H9 (cell line): ENCODE measurements around the gene KDM4C. TPM values are rescaled to one million over a fixed set of nuclear protein-coding genes. Genes with fewer than 3 reads are reported as not detected.
"Not testable (repeated sequence)": the region's sequence is repeated elsewhere in the genome, so short reads cannot be mapped to it uniquely, and the experiment has no call there.

Experiments
- DNase-seq: peaks from one replicate; pipeline ENCODE4 v3.0.0-alpha.2; 2017
- H2AFZ ChIP-seq: one replicate; pipeline ENCODE4 v1.6.1; 2013; ENCODE audit warnings: mild to moderate bottlenecking, low read length, control low read depth, moderate library complexity
- H2AK5ac ChIP-seq: 2 replicates; pipeline ENCODE4 v1.6.1; 2013; ENCODE audit warnings: low read length, control low read depth, mixed read lengths; ENCODE audit not compliant: insufficient read length
- H2BK120ac ChIP-seq: one replicate; pipeline ENCODE4 v1.6.1; 2013; ENCODE audit warnings: low read depth, mild to moderate bottlenecking, low read length, control low read depth, inconsistent platforms; ENCODE audit not compliant: poor library complexity, severe bottlenecking
- H2BK12ac ChIP-seq: 2 replicates; pipeline ENCODE4 v1.6.1; 2013; ENCODE audit warnings: low read length, control low read depth, mixed read lengths, low read depth; ENCODE audit not compliant: insufficient read length
- H2BK15ac ChIP-seq: 2 replicates; pipeline ENCODE4 v1.6.1; 2013; ENCODE audit warnings: low read depth, low read length, control low read depth
- H2BK20ac ChIP-seq: one replicate; pipeline ENCODE4 v1.6.1; 2013; ENCODE audit warnings: low read depth, mild to moderate bottlenecking, low read length, control low read depth, inconsistent platforms; ENCODE audit not compliant: poor library complexity, severe bottlenecking
- H2BK5ac ChIP-seq: 2 replicates; pipeline ENCODE4 v1.6.1; 2013; ENCODE audit warnings: low read length, control low read depth, mixed read lengths; ENCODE audit not compliant: insufficient read length
- H3K14ac ChIP-seq: 2 replicates; pipeline ENCODE4 v1.6.1; 2013; ENCODE audit warnings: low read length, control low read depth; ENCODE audit not compliant: insufficient read depth
- H3K18ac ChIP-seq: 2 replicates; pipeline ENCODE4 v1.6.1; 2013; ENCODE audit warnings: low read depth, mild to moderate bottlenecking, mixed read lengths, low read length, control low read depth; ENCODE audit not compliant: insufficient read length
- H3K23ac ChIP-seq: 2 replicates; pipeline ENCODE4 v1.6.1; 2013; ENCODE audit warnings: low read length, control low read depth, mixed read lengths, low read depth; ENCODE audit not compliant: insufficient read length
- H3K23me2 ChIP-seq: 2 replicates; pipeline ENCODE4 v1.6.1; 2013; ENCODE audit warnings: low read depth, mild to moderate bottlenecking, mixed read lengths, low read length, control low read depth; ENCODE audit not compliant: insufficient read length, poor library complexity, severe bottlenecking
- H3K27ac ChIP-seq: 2 replicates; pipeline ENCODE4 v1.5.1; 2013; ENCODE audit warnings: low read length, control low read depth, mixed read lengths, low read depth; ENCODE audit not compliant: insufficient read length
- H3K27me3 ChIP-seq: 2 replicates; pipeline ENCODE4 v1.6.1; 2013; ENCODE audit warnings: low read length, control low read depth, inconsistent platforms; ENCODE audit not compliant: insufficient read depth
- H3K4ac ChIP-seq: 2 replicates; pipeline ENCODE4 v1.6.1; 2013; ENCODE audit warnings: low read depth, mild to moderate bottlenecking, control low read depth, inconsistent platforms, low read length, moderate library complexity
- H3K4me1 ChIP-seq: 2 replicates; pipeline ENCODE4 v1.6.1; 2013; ENCODE audit warnings: low read length, control low read depth, inconsistent platforms; ENCODE audit not compliant: insufficient read depth
- H3K4me2 ChIP-seq: 2 replicates; pipeline ENCODE4 v1.6.1; 2013; ENCODE audit warnings: low read length, control low read depth, mixed read lengths; ENCODE audit not compliant: insufficient read length, insufficient read depth
- H3K56ac ChIP-seq: 2 replicates; pipeline ENCODE4 v1.6.1; 2013; ENCODE audit warnings: low read depth, mild to moderate bottlenecking, mixed read lengths, low read length, control low read depth; ENCODE audit not compliant: insufficient read length
- H3K79me1 ChIP-seq: 2 replicates; pipeline ENCODE4 v1.6.1; 2013; ENCODE audit warnings: low read depth, mild to moderate bottlenecking, moderate library complexity, low read length, control low read depth, inconsistent platforms; ENCODE audit not compliant: insufficient read depth, poor library complexity, severe bottlenecking
- H3K79me2 ChIP-seq: 2 replicates; pipeline ENCODE4 v1.6.1; 2013; ENCODE audit warnings: low read length, control low read depth, inconsistent platforms; ENCODE audit not compliant: insufficient read depth
- H3K9ac ChIP-seq: 2 replicates; pipeline ENCODE4 v1.6.1; 2013; ENCODE audit warnings: low read length, control low read depth, mixed read lengths; ENCODE audit not compliant: insufficient read length; ENCODE audit errors: extremely low read depth
- H3K9me3 ChIP-seq: one replicate; pipeline ENCODE4 v1.6.1; 2013; ENCODE audit warnings: low read depth, low read length, inconsistent platforms; ENCODE audit not compliant: control insufficient read depth
- H3T11ph ChIP-seq: one replicate; pipeline ENCODE4 v1.6.1; 2013; ENCODE audit warnings: mild to moderate bottlenecking, low read length, control low read depth, inconsistent platforms
- H4K20me1 ChIP-seq: one replicate; pipeline ENCODE4 v1.6.1; 2013; ENCODE audit not compliant: control insufficient read depth, insufficient read length, insufficient read depth
- H4K5ac ChIP-seq: 2 replicates; pipeline ENCODE4 v1.6.1; 2013; ENCODE audit warnings: low read depth, mild to moderate bottlenecking, mixed read lengths, low read length, control low read depth; ENCODE audit not compliant: insufficient read length
- H4K8ac ChIP-seq: replicated peaks from 2 replicates; pipeline ENCODE4 v1.6.1; 2013; ENCODE audit warnings: low read length, control low read depth, mixed read lengths, low read depth; ENCODE audit not compliant: insufficient read length
- H4K91ac ChIP-seq: 2 replicates; pipeline ENCODE4 v1.6.1; 2013; ENCODE audit warnings: low read depth, mild to moderate bottlenecking, moderate library complexity, mixed read lengths, low read length, control low read depth; ENCODE audit not compliant: insufficient read length
- H3K27ac Mint-ChIP-seq, 3 experiments: 2 replicates in 2 of 3; 3 replicates in 1 of 3; pipeline ENCODE4 v1.8.0; 2020 to 2021; ENCODE audit warnings: mixed read lengths in 3 of 3, mild to moderate bottlenecking in 1 of 3, moderate library complexity in 1 of 3
- H3K27me3 Mint-ChIP-seq: 2 replicates; pipeline ENCODE4 v1.8.0; 2021; ENCODE audit warnings: low read depth, mild to moderate bottlenecking, moderate library complexity, mixed read lengths
- H3K36me3 Mint-ChIP-seq, 3 experiments: 2 replicates in 2 of 3; 3 replicates in 1 of 3; pipeline ENCODE4 v1.8.0; 2020 to 2021; ENCODE audit warnings: low read depth in 3 of 3, mixed read lengths in 3 of 3; ENCODE audit not compliant: insufficient read depth in 1 of 3
- H3K4me1 Mint-ChIP-seq, 2 experiments: 2 replicates each; pipeline ENCODE4 v1.8.0; 2020; ENCODE audit warnings: mixed read lengths in 2 of 2
- H3K4me3 Mint-ChIP-seq, 2 experiments: 2 replicates in 1 of 2; 3 replicates in 1 of 2; pipeline ENCODE4 v1.8.0; 2020 to 2021; ENCODE audit warnings: mild to moderate bottlenecking in 2 of 2, mixed read lengths in 2 of 2, moderate library complexity in 1 of 2
- H3K9me3 Mint-ChIP-seq, 2 experiments: 2 replicates in 1 of 2; 3 replicates in 1 of 2; pipeline ENCODE4 v1.8.0; 2020; ENCODE audit warnings: mild to moderate bottlenecking in 2 of 2, mixed read lengths in 2 of 2, moderate library complexity in 1 of 2
- CTCF ChIP-seq: fragments of 200-600 bp; sonication (generic); conservative IDR thresholded peaks from 3 replicates; pipeline ENCODE4 v1.8.0; 2021; ENCODE audit warnings: antibody characterized with exemption, mild to moderate bottlenecking
- WGBS: extraction: QIAGEN DNeasy Blood & Tissue Kit; methylation state at CpG from one replicate; pipeline ENCODE4 v1.1.7; 2013; ENCODE audit warnings: missing lambda C conversion rate, low lambda C conversion rate, mixed read lengths; ENCODE audit not compliant: insufficient read length; ENCODE audit errors: extremely low coverage; 5-methylcytosine and 5-hydroxymethylcytosine counted together
- total RNA-seq: library from RNA; stranded (reverse); gene quantifications from 2 replicates; pipeline ENCODE4 v1.2.1, GENCODE V29; 2021

The KDM4C gene
- total RNA-seq, 1 experiment from 2014 or later: 24.0 TPM

GRCh38 chr9:6946583-6947166, 188.9 kb downstream of the KDM4C start:
- Histone ChIP-seq H2AK5ac (no peak overlapping the region), H3K27me3 (no peaks in the 10 kb centered on the region), H3K4me2 (no peak overlapping the region), H3T11ph (no peak overlapping the region), H3K23me2 (no peaks in the 10 kb centered on the region), H4K20me1 (no peaks in the 10 kb centered on the region), H2BK120ac (no peak overlapping the region), H2BK20ac (no peak overlapping the region), H2BK12ac (no peak overlapping the region), H4K8ac (no peak overlapping the region), H2BK15ac (no peak overlapping the region), H3K4me1 (no peaks in the 10 kb centered on the region), H3K9ac (no peak overlapping the region), H2AFZ (no peak overlapping the region), H3K56ac (no peak overlapping the region), H3K27ac (no peak overlapping the region), H3K18ac (no peak overlapping the region), H3K79me2 (no peaks in the 10 kb centered on the region), H2BK5ac (no peak overlapping the region), H3K9me3 (no peaks in the 10 kb centered on the region), H4K5ac (no peak overlapping the region), H4K91ac (no peak overlapping the region), H3K79me1 (no peaks in the 10 kb centered on the region), H3K14ac (no peak overlapping the region), H3K4ac (no peak overlapping the region), H3K23ac (no peak overlapping the region)
- Mint-ChIP-seq H3K27ac (no peak overlapping the region), H3K27me3 (no peaks in the 10 kb centered on the region), H3K9me3 (peaks cover 14 to 20% of the 10 kb centered on the region in 2 experiments), H3K4me3 (no peak overlapping the region), H3K4me1 (no peaks in the 10 kb centered on the region), H3K36me3 (peaks cover 13 to 24% (median 18%) of the 10 kb centered on the region in 3 experiments)
- WGBS: no CpG with 5 or more reads among the region's 3 CpGs
- no peak for DNase-seq
- no peak for TF ChIP-seq CTCF

GRCh38 chr9:6948921-6949320, 191.1 kb downstream of the KDM4C start:
- H3K4me1 Mint-ChIP-seq, H3K18ac ChIP-seq, H2BK5ac ChIP-seq, H4K91ac ChIP-seq, H4K8ac ChIP-seq, H3T11ph ChIP-seq, H3K4me1 ChIP-seq, H3K27ac ChIP-seq, H3K27me3 ChIP-seq, H3K4me2 ChIP-seq, H2BK15ac ChIP-seq, H3K56ac ChIP-seq, H3K4me3 Mint-ChIP-seq, H3K14ac ChIP-seq, H2AFZ ChIP-seq, H3K27me3 Mint-ChIP-seq, DNase-seq, H3K23ac ChIP-seq, H4K5ac ChIP-seq, H3K23me2 ChIP-seq, H3K9ac ChIP-seq, H2BK120ac ChIP-seq, H3K27ac Mint-ChIP-seq, H3K4ac ChIP-seq, H2BK20ac ChIP-seq, H2AK5ac ChIP-seq, H3K79me2 ChIP-seq, H4K20me1 ChIP-seq, H2BK12ac ChIP-seq, H3K9me3 ChIP-seq, H3K79me1 ChIP-seq: not testable (repeated sequence)
- H3K36me3 Mint-ChIP-seq: peaks cover 13 to 24% (median 18%) of the 10 kb centered on the region in 3 experiments
- WGBS: no CpG with 5 or more reads among the region's 31 CpGs
- H3K9me3 Mint-ChIP-seq: peaks cover 14 to 20% of the 10 kb centered on the region in 2 experiments
